GM23338 (cell line): Measurements from ENCODE around the gene PARP12. TPM values are rescaled to one million over a fixed set of nuclear protein-coding genes. Genes with fewer than 3 reads are reported as not detected.

Experiments
- ATAC-seq: fragments of 200-7000 bp; cut with Tn5 transposase; 3 replicates; pipeline ENCODE4 v1.9.1; 2020
- DNase-seq: peaks from one replicate; pipeline ENCODE4 v3.0.0-alpha.2; 2015; ENCODE audit warnings: low spot score
- H2AFZ ChIP-seq: fragments of 200-600 bp; sonication (generic); 2 replicates; pipeline ENCODE4 v1.8.0; 2016; ENCODE audit warnings: antibody characterized with exemption, mild to moderate bottlenecking, moderate library complexity
- H3F3A ChIP-seq: fragments of 200-600 bp; sonication (generic); replicated peaks from 2 replicates; pipeline ENCODE4 v1.8.0; 2017; ENCODE audit warnings: antibody characterized with exemption, mixed run types, low read depth
- H3K27ac ChIP-seq: fragments of 200-600 bp; sonication (generic); 2 replicates; pipeline ENCODE4 v1.6.1; 2016; ENCODE audit warnings: low read depth
- H3K27me3 ChIP-seq: fragments of 200-600 bp; sonication (generic); 2 replicates; pipeline ENCODE4 v1.8.0; 2016; ENCODE audit warnings: mild to moderate bottlenecking, mixed run types, moderate library complexity; ENCODE audit not compliant: insufficient read depth
- H3K36me3 ChIP-seq: fragments of 200-600 bp; sonication (generic); 2 replicates; pipeline ENCODE4 v1.8.0; 2016; ENCODE audit warnings: mild to moderate bottlenecking; ENCODE audit not compliant: insufficient read depth
- H3K4me1 ChIP-seq: fragments of 200-600 bp; sonication (generic); 2 replicates; pipeline ENCODE4 v1.8.0; 2016; ENCODE audit warnings: mild to moderate bottlenecking, moderate library complexity; ENCODE audit not compliant: insufficient read depth
- H3K4me2 ChIP-seq: fragments of 200-600 bp; sonication (generic); 2 replicates; pipeline ENCODE4 v1.7.1; 2017; ENCODE audit warnings: mixed run types
- H3K4me3 ChIP-seq: fragments of 200-600 bp; sonication (generic); 2 replicates; pipeline ENCODE4 v1.6.1; 2016; ENCODE audit warnings: mixed run types
- H3K79me2 ChIP-seq: fragments of 200-600 bp; sonication (generic); replicated peaks from 2 replicates; pipeline ENCODE4 v1.8.0; 2017; ENCODE audit warnings: mild to moderate bottlenecking; ENCODE audit not compliant: insufficient read depth
- H3K9me2 ChIP-seq: fragments of 200-600 bp; sonication (generic); 2 replicates; pipeline ENCODE4 v1.8.0; 2017; ENCODE audit not compliant: insufficient read depth
- H4K20me1 ChIP-seq: fragments of 200-600 bp; sonication (generic); replicated peaks from 2 replicates; pipeline ENCODE4 v1.8.0; 2017; ENCODE audit warnings: mild to moderate bottlenecking; ENCODE audit not compliant: insufficient read depth
- H3K27ac Mint-ChIP-seq: 2 replicates; pipeline ENCODE4 v1.8.0; 2020; ENCODE audit warnings: inconsistent platforms, mild to moderate bottlenecking, moderate library complexity, mixed read lengths
- H3K27me3 Mint-ChIP-seq: 3 replicates; pipeline ENCODE4 v1.8.0; 2022; ENCODE audit warnings: low read depth, mild to moderate bottlenecking, moderate library complexity, mixed read lengths, inconsistent platforms; ENCODE audit not compliant: insufficient read depth, poor library complexity
- H3K36me3 Mint-ChIP-seq: 3 replicates; pipeline ENCODE4 v1.8.0; 2021; ENCODE audit warnings: low read depth, mild to moderate bottlenecking, inconsistent platforms, moderate library complexity, mixed read lengths
- H3K4me1 Mint-ChIP-seq: 3 replicates; pipeline ENCODE4 v1.8.0; 2020; ENCODE audit warnings: mild to moderate bottlenecking, inconsistent platforms, mixed read lengths
- H3K4me3 Mint-ChIP-seq: 3 replicates; pipeline ENCODE4 v1.8.0; 2021; ENCODE audit warnings: moderate library complexity, mild to moderate bottlenecking, inconsistent platforms, mixed read lengths
- H3K9me3 Mint-ChIP-seq: 3 replicates; pipeline ENCODE4 v1.8.0; 2020; ENCODE audit warnings: moderate library complexity, mild to moderate bottlenecking, inconsistent platforms, mixed read lengths
- POLR2AphosphoS5 ChIP-seq: IDR thresholded peaks from 2 replicates; pipeline ENCODE4 v1.6.1; 2016; ENCODE audit warnings: antibody characterized with exemption, low read depth
- ZNF114 ChIP-seq: fragments of 250-450 bp; sonication (Bioruptor Pico); IDR thresholded peaks from 2 replicates; pipeline ENCODE4 v1.5.0; 2020; ENCODE audit warnings: mild to moderate bottlenecking, moderate library complexity
- ZNF331 ChIP-seq: fragments of 250-450 bp; sonication (Bioruptor Pico); IDR thresholded peaks from 2 replicates; pipeline ENCODE4 v1.5.0; 2020; ENCODE audit warnings: low read depth, mild to moderate bottlenecking, moderate library complexity
- polyA plus RNA-seq: library from polyadenylated mRNA; unstranded; fragments of >200 nt; fragmentation: Nextera tagmentation; extraction: Ambion mirVana; gene quantifications from 2 replicates; pipeline ENCODE4 v1.2.1, GENCODE V29; 2016
- total RNA-seq: library from RNA; depleted of rRNA; stranded (reverse); fragments of >200 nt; shearing (Covaris generic); gene quantifications from 2 replicates; pipeline ENCODE4 v1.2.3, GENCODE V29; 2014
- TF ChIP-seq, protein P1 (sequence below): fragments of 250-450 bp; sonication (Bioruptor Pico); IDR thresholded peaks from 2 replicates; pipeline ENCODE4 v1.5.0; 2020; ENCODE audit warnings: mild to moderate bottlenecking, moderate library complexity
- TF ChIP-seq, protein P2 (sequence below): IDR thresholded peaks from one replicate; pipeline ENCODE4 v1.6.1; 2018; ENCODE audit warnings: antibody characterized with exemption; ENCODE audit not compliant: unreplicated experiment
- TF ChIP-seq, protein P3 (sequence below), 2 experiments: fragments of 200-600 bp in 1 of 2; sonication (generic) in 1 of 2; conservative IDR thresholded peaks; 2 replicates each; pipeline versions ENCODE4 v1.5.1 to v1.6.1; 2016 to 2017; ENCODE audit warnings: antibody characterized with exemption in 2 of 2, low read depth in 2 of 2, mild to moderate bottlenecking in 2 of 2, moderate library complexity in 1 of 2

PARP12 gene
- total and polyA plus RNA-seq, 2 experiments from 2014 or later: 2.7 to 10.3 TPM

DNA sequence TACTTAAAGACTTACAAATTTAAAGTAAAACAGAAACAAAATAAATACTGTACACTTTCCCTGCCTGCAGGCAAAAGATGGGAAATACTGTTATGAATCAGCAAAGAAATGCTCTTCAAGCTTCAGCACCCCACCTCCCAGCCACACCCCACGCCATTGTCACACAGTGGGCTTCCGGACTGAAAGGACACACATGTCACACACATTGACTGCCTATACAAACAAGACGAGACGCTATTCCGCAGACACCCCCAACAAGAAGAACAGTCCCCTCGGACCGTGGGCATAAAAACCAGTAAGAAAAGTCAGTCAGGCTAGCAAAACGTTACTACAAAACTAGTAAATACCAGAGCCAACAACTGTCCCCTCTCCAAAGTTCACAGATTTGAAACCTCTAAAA lies 22.2 kb upstream of the PARP12 start (continued):
- TF ChIP-seq, protein P1, sequence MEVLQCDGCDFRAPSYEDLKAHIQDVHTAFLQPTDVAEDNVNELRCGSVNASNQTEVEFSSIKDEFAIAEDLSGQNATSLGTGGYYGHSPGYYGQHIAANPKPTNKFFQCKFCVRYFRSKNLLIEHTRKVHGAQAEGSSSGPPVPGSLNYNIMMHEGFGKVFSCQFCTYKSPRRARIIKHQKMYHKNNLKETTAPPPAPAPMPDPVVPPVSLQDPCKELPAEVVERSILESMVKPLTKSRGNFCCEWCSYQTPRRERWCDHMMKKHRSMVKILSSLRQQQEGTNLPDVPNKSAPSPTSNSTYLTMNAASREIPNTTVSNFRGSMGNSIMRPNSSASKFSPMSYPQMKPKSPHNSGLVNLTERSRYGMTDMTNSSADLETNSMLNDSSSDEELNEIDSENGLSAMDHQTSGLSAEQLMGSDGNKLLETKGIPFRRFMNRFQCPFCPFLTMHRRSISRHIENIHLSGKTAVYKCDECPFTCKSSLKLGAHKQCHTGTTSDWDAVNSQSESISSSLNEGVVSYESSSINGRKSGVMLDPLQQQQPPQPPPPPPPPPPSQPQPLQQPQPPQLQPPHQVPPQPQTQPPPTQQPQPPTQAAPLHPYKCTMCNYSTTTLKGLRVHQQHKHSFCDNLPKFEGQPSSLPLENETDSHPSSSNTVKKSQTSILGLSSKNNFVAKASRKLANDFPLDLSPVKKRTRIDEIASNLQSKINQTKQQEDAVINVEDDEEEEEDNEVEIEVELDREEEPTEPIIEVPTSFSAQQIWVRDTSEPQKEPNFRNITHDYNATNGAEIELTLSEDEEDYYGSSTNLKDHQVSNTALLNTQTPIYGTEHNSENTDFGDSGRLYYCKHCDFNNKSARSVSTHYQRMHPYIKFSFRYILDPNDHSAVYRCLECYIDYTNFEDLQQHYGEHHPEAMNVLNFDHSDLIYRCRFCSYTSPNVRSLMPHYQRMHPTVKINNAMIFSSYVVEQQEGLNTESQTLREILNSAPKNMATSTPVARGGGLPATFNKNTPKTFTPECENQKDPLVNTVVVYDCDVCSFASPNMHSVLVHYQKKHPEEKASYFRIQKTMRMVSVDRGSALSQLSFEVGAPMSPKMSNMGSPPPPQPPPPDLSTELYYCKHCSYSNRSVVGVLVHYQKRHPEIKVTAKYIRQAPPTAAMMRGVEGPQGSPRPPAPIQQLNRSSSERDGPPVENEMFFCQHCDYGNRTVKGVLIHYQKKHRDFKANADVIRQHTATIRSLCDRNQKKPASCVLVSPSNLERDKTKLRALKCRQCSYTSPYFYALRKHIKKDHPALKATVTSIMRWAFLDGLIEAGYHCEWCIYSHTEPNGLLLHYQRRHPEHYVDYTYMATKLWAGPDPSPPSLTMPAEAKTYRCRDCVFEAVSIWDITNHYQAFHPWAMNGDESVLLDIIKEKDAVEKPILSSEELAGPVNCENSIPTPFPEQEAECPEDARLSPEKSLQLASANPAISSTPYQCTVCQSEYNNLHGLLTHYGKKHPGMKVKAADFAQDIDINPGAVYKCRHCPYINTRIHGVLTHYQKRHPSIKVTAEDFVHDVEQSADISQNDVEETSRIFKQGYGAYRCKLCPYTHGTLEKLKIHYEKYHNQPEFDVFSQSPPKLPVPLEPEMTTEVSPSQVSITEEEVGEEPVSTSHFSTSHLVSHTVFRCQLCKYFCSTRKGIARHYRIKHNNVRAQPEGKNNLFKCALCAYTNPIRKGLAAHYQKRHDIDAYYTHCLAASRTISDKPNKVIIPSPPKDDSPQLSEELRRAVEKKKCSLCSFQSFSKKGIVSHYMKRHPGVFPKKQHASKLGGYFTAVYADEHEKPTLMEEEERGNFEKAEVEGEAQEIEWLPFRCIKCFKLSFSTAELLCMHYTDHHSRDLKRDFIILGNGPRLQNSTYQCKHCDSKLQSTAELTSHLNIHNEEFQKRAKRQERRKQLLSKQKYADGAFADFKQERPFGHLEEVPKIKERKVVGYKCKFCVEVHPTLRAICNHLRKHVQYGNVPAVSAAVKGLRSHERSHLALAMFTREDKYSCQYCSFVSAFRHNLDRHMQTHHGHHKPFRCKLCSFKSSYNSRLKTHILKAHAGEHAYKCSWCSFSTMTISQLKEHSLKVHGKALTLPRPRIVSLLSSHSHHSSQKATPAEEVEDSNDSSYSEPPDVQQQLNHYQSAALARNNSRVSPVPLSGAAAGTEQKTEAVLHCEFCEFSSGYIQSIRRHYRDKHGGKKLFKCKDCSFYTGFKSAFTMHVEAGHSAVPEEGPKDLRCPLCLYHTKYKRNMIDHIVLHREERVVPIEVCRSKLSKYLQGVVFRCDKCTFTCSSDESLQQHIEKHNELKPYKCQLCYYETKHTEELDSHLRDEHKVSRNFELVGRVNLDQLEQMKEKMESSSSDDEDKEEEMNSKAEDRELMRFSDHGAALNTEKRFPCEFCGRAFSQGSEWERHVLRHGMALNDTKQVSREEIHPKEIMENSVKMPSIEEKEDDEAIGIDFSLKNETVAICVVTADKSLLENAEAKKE (CRISPR knock-in tag): no peak
- no peak for TF ChIP-seq ZNF331 (CRISPR knock-in tag)
- no peak for TF ChIP-seq ZNF114
- TF ChIP-seq, protein P2, sequence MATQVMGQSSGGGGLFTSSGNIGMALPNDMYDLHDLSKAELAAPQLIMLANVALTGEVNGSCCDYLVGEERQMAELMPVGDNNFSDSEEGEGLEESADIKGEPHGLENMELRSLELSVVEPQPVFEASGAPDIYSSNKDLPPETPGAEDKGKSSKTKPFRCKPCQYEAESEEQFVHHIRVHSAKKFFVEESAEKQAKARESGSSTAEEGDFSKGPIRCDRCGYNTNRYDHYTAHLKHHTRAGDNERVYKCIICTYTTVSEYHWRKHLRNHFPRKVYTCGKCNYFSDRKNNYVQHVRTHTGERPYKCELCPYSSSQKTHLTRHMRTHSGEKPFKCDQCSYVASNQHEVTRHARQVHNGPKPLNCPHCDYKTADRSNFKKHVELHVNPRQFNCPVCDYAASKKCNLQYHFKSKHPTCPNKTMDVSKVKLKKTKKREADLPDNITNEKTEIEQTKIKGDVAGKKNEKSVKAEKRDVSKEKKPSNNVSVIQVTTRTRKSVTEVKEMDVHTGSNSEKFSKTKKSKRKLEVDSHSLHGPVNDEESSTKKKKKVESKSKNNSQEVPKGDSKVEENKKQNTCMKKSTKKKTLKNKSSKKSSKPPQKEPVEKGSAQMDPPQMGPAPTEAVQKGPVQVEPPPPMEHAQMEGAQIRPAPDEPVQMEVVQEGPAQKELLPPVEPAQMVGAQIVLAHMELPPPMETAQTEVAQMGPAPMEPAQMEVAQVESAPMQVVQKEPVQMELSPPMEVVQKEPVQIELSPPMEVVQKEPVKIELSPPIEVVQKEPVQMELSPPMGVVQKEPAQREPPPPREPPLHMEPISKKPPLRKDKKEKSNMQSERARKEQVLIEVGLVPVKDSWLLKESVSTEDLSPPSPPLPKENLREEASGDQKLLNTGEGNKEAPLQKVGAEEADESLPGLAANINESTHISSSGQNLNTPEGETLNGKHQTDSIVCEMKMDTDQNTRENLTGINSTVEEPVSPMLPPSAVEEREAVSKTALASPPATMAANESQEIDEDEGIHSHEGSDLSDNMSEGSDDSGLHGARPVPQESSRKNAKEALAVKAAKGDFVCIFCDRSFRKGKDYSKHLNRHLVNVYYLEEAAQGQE: no peak

DNA sequence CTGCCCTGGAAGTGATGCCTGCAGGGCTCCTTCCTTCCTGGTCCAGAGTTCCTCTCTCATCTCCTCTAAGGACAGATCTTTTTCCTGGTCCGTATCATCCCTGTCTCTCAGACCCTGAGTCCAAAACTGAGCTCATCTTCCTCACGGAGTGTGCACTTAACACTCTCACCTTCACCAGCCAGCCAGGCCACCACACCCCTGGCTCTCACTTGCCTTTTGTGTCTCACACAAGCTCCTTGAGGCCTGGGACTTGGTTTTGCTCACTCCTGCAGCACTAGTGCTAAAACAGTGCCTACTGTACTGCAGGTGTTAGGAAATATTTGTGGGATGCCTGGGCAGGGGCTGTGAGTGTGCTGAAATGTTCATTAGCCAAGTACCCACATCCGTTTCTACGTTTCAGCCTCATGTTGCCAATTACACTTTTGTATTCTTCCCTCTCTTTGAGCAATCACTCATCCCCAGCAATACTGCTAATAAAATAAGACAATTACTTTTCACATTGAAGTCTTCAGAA lies 21.4 kb upstream of the PARP12 start:
- H3K36me3 ChIP-seq: no peaks in the 10 kb centered on the region
- no peaks in the 10 kb centered on the region for H3K79me2 ChIP-seq
- no peaks in the 10 kb centered on the region for H3K27me3 ChIP-seq
- Mint-ChIP-seq H3K9me3 (no peaks in the 10 kb centered on the region), H3K36me3 (no peaks in the 10 kb centered on the region), H3K27ac (no peak overlapping the region; the same call in 1 of the 2 replicates), H3K4me1 (peaks cover 14% of the 10 kb centered on the region), H3K27me3 (peaks cover 3% of the 10 kb centered on the region), H3K4me3 (no peak overlapping the region)
- H3K4me3 ChIP-seq: no peak overlapping the region
- no peak for DNase-seq
- no peaks in the 10 kb centered on the region for H3K9me2 ChIP-seq
- no peak overlapping the region for H3K4me2 ChIP-seq
- H2AFZ ChIP-seq: no peak overlapping the region
- ATAC-seq: no peak
- H3F3A ChIP-seq: no peaks in the 10 kb centered on the region
- H3K4me1 ChIP-seq: peaks cover 5% of the 10 kb centered on the region
- no peak overlapping the region for H3K27ac ChIP-seq
- H4K20me1 ChIP-seq: no peaks in the 10 kb centered on the region
- TF ChIP-seq, protein P2: no peak
- TF ChIP-seq, protein P3, sequence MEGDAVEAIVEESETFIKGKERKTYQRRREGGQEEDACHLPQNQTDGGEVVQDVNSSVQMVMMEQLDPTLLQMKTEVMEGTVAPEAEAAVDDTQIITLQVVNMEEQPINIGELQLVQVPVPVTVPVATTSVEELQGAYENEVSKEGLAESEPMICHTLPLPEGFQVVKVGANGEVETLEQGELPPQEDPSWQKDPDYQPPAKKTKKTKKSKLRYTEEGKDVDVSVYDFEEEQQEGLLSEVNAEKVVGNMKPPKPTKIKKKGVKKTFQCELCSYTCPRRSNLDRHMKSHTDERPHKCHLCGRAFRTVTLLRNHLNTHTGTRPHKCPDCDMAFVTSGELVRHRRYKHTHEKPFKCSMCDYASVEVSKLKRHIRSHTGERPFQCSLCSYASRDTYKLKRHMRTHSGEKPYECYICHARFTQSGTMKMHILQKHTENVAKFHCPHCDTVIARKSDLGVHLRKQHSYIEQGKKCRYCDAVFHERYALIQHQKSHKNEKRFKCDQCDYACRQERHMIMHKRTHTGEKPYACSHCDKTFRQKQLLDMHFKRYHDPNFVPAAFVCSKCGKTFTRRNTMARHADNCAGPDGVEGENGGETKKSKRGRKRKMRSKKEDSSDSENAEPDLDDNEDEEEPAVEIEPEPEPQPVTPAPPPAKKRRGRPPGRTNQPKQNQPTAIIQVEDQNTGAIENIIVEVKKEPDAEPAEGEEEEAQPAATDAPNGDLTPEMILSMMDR (conservative IDR thresholded peaks at IDR 0.05; ENCODE audit: low read depth in 2 of 2): no peak
- TF ChIP-seq POLR2AphosphoS5: no peak
